Ovary (tissue), 3 donors: ENCODE data around the gene LPAR1.

Experiments
- POLR2A ChIP-seq: fragments of 450-650 bp; IDR thresholded peaks from one replicate; pipeline ENCODE4 v1.6.1; 2017; ENCODE audit warnings: antibody characterized with exemption, mild to moderate bottlenecking, moderate library complexity
- TF ChIP-seq, protein P1 (sequence below), 3 donors: fragments of 450-650 bp in 2 of 3; fragments of 200-600 bp in 1 of 3; IDR thresholded peaks; one replicate each; pipeline versions ENCODE4 v1.5.1 to v1.8.0; 2016 to 2022; ENCODE audit warnings: antibody characterized with exemption in 3 of 3, mild to moderate bottlenecking in 1 of 3
- donor health status: DM: no; HTN: no; CAD: no.

DNA sequence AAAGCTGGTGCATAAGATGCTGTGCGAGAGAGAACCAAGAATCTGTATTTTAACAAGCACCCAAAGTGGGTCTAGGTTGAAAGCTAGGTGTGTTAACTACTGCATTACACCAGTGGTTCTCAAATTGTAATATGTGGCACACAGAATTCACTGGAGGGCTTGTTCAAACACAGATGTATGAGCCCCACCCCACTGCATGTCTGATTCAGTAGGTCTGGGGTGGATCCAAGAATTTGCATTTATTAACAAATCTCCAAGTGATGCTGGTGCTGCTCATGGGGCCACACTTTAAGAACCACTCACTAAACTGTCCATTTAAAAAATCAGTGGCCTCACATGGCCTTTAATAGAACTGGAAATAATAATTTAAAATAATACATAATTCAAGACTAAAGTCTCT, 40.4 kb downstream of the LPAR1 start:
- TF ChIP-seq, protein P1, sequence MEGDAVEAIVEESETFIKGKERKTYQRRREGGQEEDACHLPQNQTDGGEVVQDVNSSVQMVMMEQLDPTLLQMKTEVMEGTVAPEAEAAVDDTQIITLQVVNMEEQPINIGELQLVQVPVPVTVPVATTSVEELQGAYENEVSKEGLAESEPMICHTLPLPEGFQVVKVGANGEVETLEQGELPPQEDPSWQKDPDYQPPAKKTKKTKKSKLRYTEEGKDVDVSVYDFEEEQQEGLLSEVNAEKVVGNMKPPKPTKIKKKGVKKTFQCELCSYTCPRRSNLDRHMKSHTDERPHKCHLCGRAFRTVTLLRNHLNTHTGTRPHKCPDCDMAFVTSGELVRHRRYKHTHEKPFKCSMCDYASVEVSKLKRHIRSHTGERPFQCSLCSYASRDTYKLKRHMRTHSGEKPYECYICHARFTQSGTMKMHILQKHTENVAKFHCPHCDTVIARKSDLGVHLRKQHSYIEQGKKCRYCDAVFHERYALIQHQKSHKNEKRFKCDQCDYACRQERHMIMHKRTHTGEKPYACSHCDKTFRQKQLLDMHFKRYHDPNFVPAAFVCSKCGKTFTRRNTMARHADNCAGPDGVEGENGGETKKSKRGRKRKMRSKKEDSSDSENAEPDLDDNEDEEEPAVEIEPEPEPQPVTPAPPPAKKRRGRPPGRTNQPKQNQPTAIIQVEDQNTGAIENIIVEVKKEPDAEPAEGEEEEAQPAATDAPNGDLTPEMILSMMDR (IDR thresholded peaks at IDR 0.05), result no peak
- no peak for TF ChIP-seq POLR2A
